Keratinocyte (primary cell): ENCODE measurements around the gene EMCN.

ENCODE experiments used
- CTCF ChIP-seq, 3 experiments: IDR thresholded peaks in 1 of 3; conservative IDR thresholded peaks in 1 of 3; optimal IDR thresholded peaks in 1 of 3; 2 replicates in 2 of 3; 3 replicates in 1 of 3; pipeline versions ENCODE3 to v1.5.1; 2011; ENCODE audit warnings: low read length in 3 of 3, mild to moderate bottlenecking in 3 of 3, moderate library complexity in 2 of 3, control low read depth in 1 of 3, inconsistent platforms in 1 of 3; ENCODE audit not compliant: insufficient read depth in 2 of 3; ENCODE audit errors: extremely low read depth in 1 of 3
- EZH2 ChIP-seq: IDR thresholded peaks from one replicate; pipeline ENCODE4 v1.6.1; 2012; ENCODE audit warnings: inconsistent platforms, mild to moderate bottlenecking, low read length, moderate library complexity

GRCh38 chr4:100497791-100498190 is 20.0 kb downstream of the EMCN start:
- TF ChIP-seq CTCF (optimal IDR thresholded peaks at IDR 0.05 in 1 of 3, IDR thresholded peaks at IDR 0.05 in 1 of 3, conservative IDR thresholded peaks at IDR 0.05 in 1 of 3; ENCODE audit: extremely low read depth in 1 of 3, insufficient read depth in 2 of 3, low read length in 3 of 3) (no peak), EZH2 (no peak)
